ENCODE data around the gene CSK.

CSK gene

DNA sequence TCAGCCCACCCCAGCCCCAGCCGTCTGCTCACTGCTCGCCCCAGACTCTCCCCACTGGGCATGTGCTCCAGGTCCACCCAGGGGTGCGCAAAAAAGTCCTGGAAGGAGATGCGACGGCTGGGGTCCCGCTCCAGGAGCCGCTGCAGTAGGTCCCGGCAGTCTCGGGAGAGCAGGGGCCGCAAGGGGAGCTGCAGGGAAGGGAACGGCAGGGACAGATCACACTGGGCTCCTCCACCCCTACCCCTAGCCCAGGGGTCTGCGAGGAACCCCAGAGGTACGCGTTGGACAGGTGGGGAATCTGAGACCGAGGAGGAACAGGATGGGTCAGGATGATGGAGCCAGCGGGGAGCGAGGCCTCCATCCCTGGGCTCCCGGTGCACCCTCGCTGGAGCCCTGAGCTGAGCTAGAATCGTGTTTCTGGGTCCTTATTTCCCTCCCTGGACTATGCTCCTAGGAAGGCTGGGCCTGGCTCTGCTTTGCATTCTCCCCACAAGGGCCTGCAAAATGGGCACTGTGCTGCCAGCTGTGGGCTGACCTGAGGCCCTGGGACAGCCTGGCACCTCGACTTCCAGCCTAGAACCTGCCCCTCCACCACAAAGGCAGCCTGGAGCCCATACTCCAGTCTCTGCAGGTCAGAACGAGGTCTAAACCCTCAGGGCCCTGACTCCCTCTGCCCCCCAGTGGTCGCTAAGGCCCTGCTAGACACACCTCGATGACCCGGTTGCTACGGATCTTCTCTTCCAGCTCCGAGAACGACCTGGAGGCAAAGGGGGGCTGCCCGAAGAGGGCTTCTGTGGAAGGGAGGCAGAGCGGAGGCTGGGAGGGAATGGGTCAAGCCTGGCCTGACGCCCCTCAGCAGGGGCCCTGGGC, 57.9 kb downstream of the CSK start:
- DNase-seq (ENCODE audit: low spot score): peak; percentile 66
- Histone ChIP-seq H3K9me3 (ENCODE audit: severe bottlenecking) (no peaks in the 10 kb centered on the region), H3K4me1 (ENCODE audit: insufficient read depth, poor library complexity, severe bottlenecking) (peaks cover 4% of the 10 kb centered on the region), H3K27ac (ENCODE audit: poor library complexity, severe bottlenecking) (no peak overlapping the region), H3K4me3 (ENCODE audit: severe bottlenecking) (no peak overlapping the region), H3K27me3 (ENCODE audit: insufficient read depth, poor library complexity, severe bottlenecking) (no peaks in the 10 kb centered on the region), H3K36me3 (ENCODE audit: low read depth) (peaks cover 3% of the 10 kb centered on the region; the same call in 1 of the 2 replicates)
- ATAC-seq (ENCODE audit: low read depth): no peak
- TF ChIP-seq, protein P1, sequence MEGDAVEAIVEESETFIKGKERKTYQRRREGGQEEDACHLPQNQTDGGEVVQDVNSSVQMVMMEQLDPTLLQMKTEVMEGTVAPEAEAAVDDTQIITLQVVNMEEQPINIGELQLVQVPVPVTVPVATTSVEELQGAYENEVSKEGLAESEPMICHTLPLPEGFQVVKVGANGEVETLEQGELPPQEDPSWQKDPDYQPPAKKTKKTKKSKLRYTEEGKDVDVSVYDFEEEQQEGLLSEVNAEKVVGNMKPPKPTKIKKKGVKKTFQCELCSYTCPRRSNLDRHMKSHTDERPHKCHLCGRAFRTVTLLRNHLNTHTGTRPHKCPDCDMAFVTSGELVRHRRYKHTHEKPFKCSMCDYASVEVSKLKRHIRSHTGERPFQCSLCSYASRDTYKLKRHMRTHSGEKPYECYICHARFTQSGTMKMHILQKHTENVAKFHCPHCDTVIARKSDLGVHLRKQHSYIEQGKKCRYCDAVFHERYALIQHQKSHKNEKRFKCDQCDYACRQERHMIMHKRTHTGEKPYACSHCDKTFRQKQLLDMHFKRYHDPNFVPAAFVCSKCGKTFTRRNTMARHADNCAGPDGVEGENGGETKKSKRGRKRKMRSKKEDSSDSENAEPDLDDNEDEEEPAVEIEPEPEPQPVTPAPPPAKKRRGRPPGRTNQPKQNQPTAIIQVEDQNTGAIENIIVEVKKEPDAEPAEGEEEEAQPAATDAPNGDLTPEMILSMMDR (IDR thresholded peaks at IDR 0.05; ENCODE audit: poor library complexity, severe bottlenecking): peak; percentile 40

DNA sequence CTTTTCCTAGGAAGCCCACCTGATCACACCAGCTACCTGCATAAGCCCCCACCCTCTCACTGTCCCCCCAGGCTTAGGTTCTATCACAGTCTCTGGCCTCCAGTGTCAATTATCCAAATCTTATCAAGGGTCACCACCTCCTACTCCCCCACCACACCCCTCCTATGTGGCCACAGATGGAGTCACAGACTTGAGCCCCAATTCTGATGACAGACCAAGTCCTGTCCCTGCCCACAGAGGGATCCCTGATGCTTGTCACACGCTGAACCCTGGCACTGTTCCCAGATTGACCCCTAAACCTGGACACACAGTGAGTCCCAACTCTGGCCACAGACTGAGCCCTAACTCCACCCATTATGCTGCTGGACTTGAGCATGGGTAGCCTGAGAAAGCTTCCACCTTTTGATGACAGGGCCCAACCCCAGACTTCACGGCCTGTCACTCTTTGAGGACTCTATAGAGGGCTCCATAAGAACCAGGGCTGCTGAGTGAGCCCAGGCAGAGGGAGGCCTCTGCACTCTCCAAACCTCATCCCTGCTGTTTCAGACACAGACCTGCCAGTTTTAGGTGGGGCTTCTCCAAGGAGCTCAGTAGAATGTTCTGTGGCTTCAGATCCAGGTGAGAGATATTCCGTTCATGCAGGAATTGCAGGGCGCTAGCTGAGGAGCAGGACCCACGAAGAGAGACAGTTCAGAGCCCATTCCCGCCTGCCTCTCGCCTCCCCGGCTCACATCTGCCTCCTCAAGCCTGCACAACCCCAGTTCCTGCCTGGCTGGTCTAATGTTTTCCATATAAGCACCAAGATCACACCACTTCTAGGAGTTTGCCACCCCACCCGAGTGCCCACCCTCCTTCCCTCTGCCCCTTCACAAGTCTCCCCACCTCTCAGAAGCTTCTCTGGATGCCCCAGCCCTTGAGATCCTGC, 59.2 kb downstream of the CSK start:
- peaks cover 4% of the 10 kb centered on the region for H3K4me1 ChIP-seq (ENCODE audit: insufficient read depth, poor library complexity, severe bottlenecking)
- no peak overlapping the region for H3K27ac ChIP-seq (ENCODE audit: poor library complexity, severe bottlenecking)
- peaks cover 3% of the 10 kb centered on the region; the same call in 1 of the 2 replicates for H3K36me3 ChIP-seq (ENCODE audit: low read depth)
- DNase-seq (ENCODE audit: low spot score) (peak; percentile 65), ATAC-seq (ENCODE audit: low read depth) (no peak)
- H3K4me3 ChIP-seq (ENCODE audit: severe bottlenecking): no peak overlapping the region
- H3K9me3 ChIP-seq (ENCODE audit: severe bottlenecking): no peaks in the 10 kb centered on the region
- TF ChIP-seq, protein P1 (IDR thresholded peaks at IDR 0.05; ENCODE audit: poor library complexity, severe bottlenecking): no peak
- no peaks in the 10 kb centered on the region for H3K27me3 ChIP-seq (ENCODE audit: insufficient read depth, poor library complexity, severe bottlenecking)

DNA sequence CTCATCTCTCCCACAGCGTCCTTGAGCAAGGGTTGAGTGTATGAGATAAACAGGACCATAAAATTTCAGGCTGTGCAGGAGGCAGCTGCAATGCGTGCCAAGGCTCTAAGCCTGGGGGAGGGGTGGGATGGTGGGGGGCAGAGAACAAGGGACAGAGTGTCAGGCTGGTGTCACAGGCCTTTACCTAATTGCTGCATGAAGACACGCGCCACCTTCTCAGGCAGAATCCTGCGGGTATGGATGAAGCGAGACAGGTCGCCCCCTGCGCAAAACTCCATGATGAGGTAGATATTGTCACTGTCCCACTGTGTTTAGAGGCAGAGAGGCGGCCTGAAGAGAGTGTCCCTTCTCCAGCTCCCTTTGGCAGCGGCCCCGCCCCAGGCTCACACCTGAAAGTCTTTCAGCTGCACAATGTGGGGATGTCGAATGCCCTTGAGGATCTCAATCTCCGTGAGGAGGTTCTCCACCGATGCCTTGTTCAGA, 60.1 kb downstream of the CSK start:
- Histone ChIP-seq H3K9me3 (ENCODE audit: severe bottlenecking) (no peaks in the 10 kb centered on the region), H3K27me3 (ENCODE audit: insufficient read depth, poor library complexity, severe bottlenecking) (no peaks in the 10 kb centered on the region), H3K4me1 (ENCODE audit: insufficient read depth, poor library complexity, severe bottlenecking) (peaks cover 4% of the 10 kb centered on the region), H3K27ac (ENCODE audit: poor library complexity, severe bottlenecking) (no peak overlapping the region), H3K36me3 (ENCODE audit: low read depth) (peaks cover 3% of the 10 kb centered on the region; the same call in 1 of the 2 replicates), H3K4me3 (ENCODE audit: severe bottlenecking) (peak overlapping the region; percentile 89)
- ATAC-seq (ENCODE audit: low read depth): no peak
- TF ChIP-seq, protein P1 (IDR thresholded peaks at IDR 0.05; ENCODE audit: poor library complexity, severe bottlenecking): no peak
- peak; percentile 67 for DNase-seq (ENCODE audit: low spot score)

DNA sequence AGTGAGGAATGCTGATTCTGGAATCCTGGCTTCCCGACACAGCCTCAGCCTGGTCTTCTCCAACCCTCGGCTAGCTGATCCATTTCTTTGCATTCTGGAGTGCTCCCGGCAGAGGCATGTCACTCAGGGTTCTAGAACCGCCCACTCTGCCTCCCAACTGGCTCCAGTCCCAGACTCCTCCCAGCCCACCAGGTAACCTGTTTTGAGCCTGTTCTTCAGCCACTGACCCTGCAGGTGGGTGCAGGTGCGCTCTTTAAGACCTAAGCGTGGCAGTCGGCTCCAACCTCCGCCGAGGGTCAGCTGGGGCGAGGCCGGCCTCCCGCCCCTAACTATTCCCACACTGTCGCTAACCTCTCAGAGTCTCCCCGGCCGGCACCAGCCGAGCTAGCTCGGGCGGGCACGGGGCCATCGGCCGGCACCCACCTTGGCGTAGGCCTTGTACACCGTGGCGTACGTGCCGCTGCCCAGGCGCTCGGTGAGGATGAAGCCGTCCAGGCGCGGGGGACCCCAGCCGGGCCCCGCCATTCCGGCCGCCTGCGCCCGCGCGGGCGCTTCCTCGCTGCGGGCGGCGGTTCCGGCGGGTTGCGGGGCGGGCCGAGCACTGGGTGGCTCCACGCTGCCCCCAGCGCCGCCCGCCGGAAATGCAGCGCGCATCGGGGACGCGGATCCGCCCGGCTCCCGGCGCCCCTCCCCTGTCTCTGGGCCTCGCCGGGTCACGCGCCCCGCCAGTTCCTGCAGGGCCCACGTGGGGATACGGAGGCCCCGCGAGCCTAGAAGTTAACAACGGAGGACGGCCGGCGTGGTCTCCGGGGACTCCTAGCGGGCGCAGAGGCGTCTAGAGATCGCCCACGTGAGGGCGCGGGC, 60.9 kb downstream of the CSK start, which contains the start of gene ULK3:
ULK3 (minus strand) TSS at position 576 of the 864 bp plus-strand sequence; CDS start at position 525, 51 bp downstream.
- Histone ChIP-seq H3K27me3 (ENCODE audit: insufficient read depth, poor library complexity, severe bottlenecking) (no peaks in the 10 kb centered on the region), H3K36me3 (ENCODE audit: low read depth) (peaks cover 3% of the 10 kb centered on the region; the same call in 1 of the 2 replicates), H3K4me3 (ENCODE audit: severe bottlenecking) (peak within 1 kb of the TSS; percentile 89), H3K9me3 (ENCODE audit: severe bottlenecking) (no peaks in the 10 kb centered on the region), H3K27ac (ENCODE audit: poor library complexity, severe bottlenecking) (peak within 1 kb of the TSS; percentile 43), H3K4me1 (ENCODE audit: insufficient read depth, poor library complexity, severe bottlenecking) (peaks cover 4% of the 10 kb centered on the region)
- TF ChIP-seq, protein P1 (IDR thresholded peaks at IDR 0.05; ENCODE audit: poor library complexity, severe bottlenecking): peak; percentile 99
- DNase-seq (ENCODE audit: low spot score) (peak; percentile 93), ATAC-seq (ENCODE audit: low read depth) (peak; percentile 85)

Data from RWPE2 (cell line).